Activated CD4-positive, alpha-beta T cell treated with anti-CD3 and anti-CD28 coated beads for 36 hours (primary cell): ENCODE data around the gene TCF4. TPM values are rescaled to one million over a fixed set of nuclear protein-coding genes. Genes with fewer than 3 reads are reported as not detected.

Source experiments
- ATAC-seq: fragments of 200-7000 bp; cut with Tn5 transposase; one replicate; pipeline ENCODE4 v1.10.0; 2021; ENCODE audit warnings: mild to moderate bottlenecking, moderate library complexity
- CTCF ChIA-PET: fragments of 350-600 bp; sonication (Branson Sonifier 250); formaldehyde crosslinking; loops from one replicate; lab custom pipeline; 2021; ENCODE audit warnings: antibody characterized with exemption; lab: Charles Lee
- POLR2A ChIA-PET: fragments of 350-600 bp; sonication (Branson Sonifier 250); formaldehyde crosslinking; loops from one replicate; lab custom pipeline; 2021; ENCODE audit warnings: antibody characterized with exemption, inconsistent platforms; lab: Charles Lee
- DNase-seq: peaks from one replicate; pipeline ENCODE4 v3.0.0-alpha.2; 2020
- H3K27ac Mint-ChIP-seq: one replicate; pipeline ENCODE4 v1.8.0; 2021; ENCODE audit warnings: mixed read lengths
- H3K27me3 Mint-ChIP-seq: one replicate; pipeline ENCODE4 v1.8.0; 2021; ENCODE audit warnings: mixed read lengths
- H3K36me3 Mint-ChIP-seq: one replicate; pipeline ENCODE4 v1.8.0; 2021; ENCODE audit warnings: low read depth, mixed read lengths
- H3K4me1 Mint-ChIP-seq: one replicate; pipeline ENCODE4 v1.8.0; 2021; ENCODE audit warnings: mixed read lengths
- H3K4me3 Mint-ChIP-seq: one replicate; pipeline ENCODE4 v1.8.0; 2021; ENCODE audit warnings: mild to moderate bottlenecking, moderate library complexity, mixed read lengths
- H3K9me3 Mint-ChIP-seq: one replicate; pipeline ENCODE4 v1.8.0; 2021; ENCODE audit warnings: low read depth, mixed read lengths
- intact Hi-C, 2 experiments: fragments of 100-400 bp; cut with DNase I in 1 of 2; cut with micrococcal nuclease in 1 of 2; formaldehyde crosslinking; loops; one replicate each; pipeline versions ENCODE4 v1.14.2 to v1.15.1; 2022 to 2024; cut with DNase I, micrococcal nuclease
- total RNA-seq, 2 experiments: library from RNA; stranded (reverse); gene quantifications; one replicate each; pipeline ENCODE4 v1.2.3, GENCODE V29; 2021

Gene TCF4
- total RNA-seq, 2 experiments from 2014 or later = 0.69 to 1.9 TPM

DNA sequence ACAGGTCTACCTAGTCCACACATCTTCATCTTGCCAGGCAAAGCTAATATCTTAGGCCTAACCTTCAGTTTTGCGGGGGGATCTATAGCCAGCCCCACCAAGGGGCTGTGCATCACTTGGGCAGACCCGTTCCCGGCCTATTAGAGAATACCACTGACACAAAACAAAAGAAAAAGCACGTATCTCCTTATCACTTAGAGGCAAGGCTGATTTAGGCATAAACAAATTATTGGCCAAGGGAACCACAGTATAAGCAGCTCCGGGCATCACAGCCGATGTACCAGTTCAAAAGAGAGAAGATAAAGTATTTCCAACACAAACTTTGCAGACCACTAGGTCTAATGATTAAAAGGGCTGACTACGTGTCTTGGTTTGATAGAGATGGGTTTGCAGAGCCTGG, 248.0 kb downstream of the TCF4 start:
- CTCF ChIA-PET = no interaction called here
- no peaks in the 10 kb centered on the region for H3K9me3 Mint-ChIP-seq
- peaks cover 2% of the 10 kb centered on the region for H3K27me3 Mint-ChIP-seq
- ATAC-seq = no peak
- no peaks in the 10 kb centered on the region for H3K36me3 Mint-ChIP-seq
- H3K4me1 Mint-ChIP-seq = no peaks in the 10 kb centered on the region
- intact Hi-C loops = no loop called here
- no peak for DNase-seq
- no peak overlapping the region for H3K27ac Mint-ChIP-seq
- POLR2A ChIA-PET = no interaction called here
- no peak overlapping the region for H3K4me3 Mint-ChIP-seq

DNA sequence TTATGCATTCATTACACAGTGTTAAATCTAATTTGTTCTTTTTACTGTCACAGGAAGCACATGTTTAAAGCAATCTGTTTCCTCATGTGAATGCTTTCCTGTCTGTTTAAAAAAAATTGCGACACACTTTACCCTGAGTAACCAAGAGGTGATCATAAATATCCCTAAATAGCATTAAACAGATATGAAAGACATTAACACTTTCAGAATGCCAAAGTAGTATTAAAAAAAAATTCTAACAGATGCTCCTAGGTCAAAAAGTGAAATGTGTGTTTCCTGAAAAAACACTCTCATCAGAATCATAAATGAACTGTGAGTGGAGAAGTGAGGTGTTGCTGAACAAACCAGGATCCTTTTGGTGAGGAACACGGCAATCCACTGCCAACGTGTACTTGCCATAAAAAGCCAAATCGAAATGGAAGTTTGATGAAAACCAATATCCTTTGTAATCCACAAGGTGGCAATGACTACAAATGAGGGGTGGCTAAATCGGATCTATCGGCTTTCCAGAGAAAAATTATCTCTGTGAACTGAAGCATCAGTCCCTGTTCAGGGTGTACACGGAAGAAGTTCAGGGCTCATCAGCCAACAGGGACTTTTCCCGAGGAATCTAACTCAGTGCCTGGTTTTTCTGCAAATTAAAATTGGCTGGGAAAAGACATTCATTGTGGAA, 248.9 kb downstream of the TCF4 start:
- Mint-ChIP-seq H3K9me3 (no peaks in the 10 kb centered on the region), H3K4me1 (no peaks in the 10 kb centered on the region), H3K27ac (no peak overlapping the region), H3K36me3 (no peaks in the 10 kb centered on the region), H3K27me3 (peaks cover 2% of the 10 kb centered on the region), H3K4me3 (no peak overlapping the region)
- ATAC-seq (no peak), DNase-seq (no peak)
- ChIA-PET CTCF (no interaction called here), POLR2A (no interaction called here)
- intact Hi-C loops = no loop called here

DNA sequence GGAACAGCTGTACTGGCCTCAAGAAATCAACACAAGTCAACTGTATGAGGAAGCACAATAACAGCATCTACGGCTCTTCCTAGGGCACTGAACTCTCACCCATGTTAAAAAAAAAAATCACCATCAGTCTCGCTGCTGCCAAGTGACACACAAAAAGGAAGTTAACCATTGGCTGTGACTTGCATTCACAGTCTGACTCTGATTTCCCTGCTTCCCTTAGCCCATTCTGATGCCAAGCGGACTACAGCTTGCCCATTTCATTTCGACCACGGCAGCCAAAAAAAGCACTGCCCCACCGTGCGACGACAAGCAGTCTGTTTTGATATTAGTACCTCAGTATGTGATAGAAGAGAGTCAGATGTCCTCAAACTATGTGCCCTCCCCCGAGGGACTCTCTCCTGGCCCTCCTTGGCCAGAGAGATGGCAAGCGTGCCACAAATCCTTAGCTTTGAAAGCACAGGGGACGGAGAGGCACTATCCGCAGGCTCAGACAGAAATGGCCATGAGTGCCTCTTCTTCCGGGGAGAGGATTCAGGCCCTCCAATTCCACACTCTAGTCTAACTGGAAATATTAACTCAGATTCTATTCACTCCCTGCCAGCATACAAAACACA, 250.0 kb downstream of the TCF4 start:
- H3K27me3 Mint-ChIP-seq = peaks cover 2% of the 10 kb centered on the region
- DNase-seq (no peak), ATAC-seq (no peak)
- H3K4me3 Mint-ChIP-seq = no peak overlapping the region
- ChIA-PET POLR2A (no interaction called here), CTCF (no interaction called here)
- no peaks in the 10 kb centered on the region for H3K4me1 Mint-ChIP-seq
- intact Hi-C loops = no loop called here
- H3K27ac Mint-ChIP-seq = no peak overlapping the region
- H3K9me3 Mint-ChIP-seq = no peaks in the 10 kb centered on the region
- H3K36me3 Mint-ChIP-seq = no peaks in the 10 kb centered on the region

DNA sequence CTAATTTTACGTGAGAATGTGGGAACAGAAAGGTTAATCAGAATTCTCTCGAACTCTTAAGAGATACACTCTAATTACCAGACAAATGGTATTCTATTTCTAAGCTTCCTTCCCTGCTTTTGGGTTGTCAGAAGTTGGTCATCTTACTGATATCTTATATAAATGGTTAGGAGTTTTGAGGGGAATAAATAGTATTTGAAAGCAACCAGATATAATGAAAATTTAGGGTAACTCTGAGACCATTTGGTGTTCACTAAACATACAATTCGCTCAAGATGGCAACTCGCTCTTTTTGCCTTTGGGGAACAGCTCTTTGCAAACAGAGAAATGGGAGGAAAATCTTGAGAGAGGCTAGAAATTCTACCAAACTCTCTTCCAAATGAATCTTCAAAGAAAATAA, 250.9 kb downstream of the TCF4 start:
- Mint-ChIP-seq H3K4me1 (no peaks in the 10 kb centered on the region), H3K27ac (no peak overlapping the region), H3K27me3 (peaks cover 2% of the 10 kb centered on the region), H3K4me3 (no peak overlapping the region), H3K36me3 (no peaks in the 10 kb centered on the region), H3K9me3 (no peaks in the 10 kb centered on the region)
- ChIA-PET POLR2A (no interaction called here), CTCF (no interaction called here)
- DNase-seq (no peak), ATAC-seq (no peak)
- intact Hi-C loops = no loop called here

DNA sequence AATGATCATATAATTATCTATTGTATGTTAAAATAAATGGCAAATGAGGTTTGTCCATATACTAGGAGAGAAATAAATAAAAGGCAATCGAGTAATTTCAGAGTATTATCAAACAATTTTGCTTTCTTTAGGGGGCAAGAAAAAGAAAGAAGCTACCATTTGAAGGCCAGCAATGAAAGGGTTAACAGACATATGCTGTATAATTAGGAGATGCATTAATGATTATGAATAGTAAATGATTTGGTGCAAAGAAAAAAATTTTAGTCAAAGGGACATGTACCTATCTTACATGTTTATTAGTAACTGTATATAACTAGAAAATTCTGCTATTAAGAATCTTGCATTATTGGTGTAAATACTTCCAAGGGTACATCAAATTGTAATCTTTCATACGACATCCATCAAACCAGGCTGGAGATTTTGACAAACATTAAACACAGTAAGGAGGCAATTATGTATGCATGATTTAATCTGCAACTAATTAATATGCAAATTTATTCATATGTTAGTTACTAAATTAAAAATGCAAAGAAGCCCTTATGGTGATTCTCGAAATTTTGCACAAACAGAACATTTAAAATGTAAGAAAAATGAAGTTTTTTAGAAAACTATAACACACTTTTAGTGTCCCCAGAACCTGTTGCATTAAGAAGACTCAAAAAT, 251.4 kb downstream of the TCF4 start:
- no peaks in the 10 kb centered on the region for H3K36me3 Mint-ChIP-seq
- ATAC-seq = no peak
- H3K27me3 Mint-ChIP-seq = no peaks in the 10 kb centered on the region
- DNase-seq = no peak
- H3K4me3 Mint-ChIP-seq = no peak overlapping the region
- CTCF ChIA-PET = no interaction called here
- H3K9me3 Mint-ChIP-seq = no peaks in the 10 kb centered on the region
- H3K4me1 Mint-ChIP-seq = no peaks in the 10 kb centered on the region
- no peak overlapping the region for H3K27ac Mint-ChIP-seq
- intact Hi-C loops = no loop called here
- POLR2A ChIA-PET = no interaction called here

DNA sequence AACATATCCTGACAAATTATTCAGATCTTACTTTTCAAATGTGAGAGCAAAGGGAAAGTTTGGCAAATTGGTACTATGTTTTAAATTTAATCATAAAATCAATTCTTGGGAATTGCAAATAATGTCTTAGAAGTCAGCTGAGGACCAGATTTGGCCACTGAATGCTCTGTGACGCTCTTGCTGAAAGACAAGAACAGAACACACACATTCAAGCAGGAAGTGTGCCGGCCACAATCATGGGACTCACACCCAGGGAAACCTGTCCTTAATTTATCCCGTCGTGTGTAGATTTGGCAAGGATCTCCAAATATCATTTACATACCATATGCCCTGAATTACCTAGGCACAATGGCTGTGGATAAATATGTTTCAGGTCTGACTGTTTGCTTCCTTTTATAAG, 253.1 kb downstream of the TCF4 start:
- Mint-ChIP-seq H3K4me3 (no peak overlapping the region), H3K27me3 (no peaks in the 10 kb centered on the region), H3K4me1 (no peaks in the 10 kb centered on the region), H3K9me3 (no peaks in the 10 kb centered on the region), H3K36me3 (no peaks in the 10 kb centered on the region), H3K27ac (no peak overlapping the region)
- ATAC-seq (no peak), DNase-seq (no peak)
- ChIA-PET POLR2A (no interaction called here), CTCF (no interaction called here)
- intact Hi-C loops = no loop called here

DNA sequence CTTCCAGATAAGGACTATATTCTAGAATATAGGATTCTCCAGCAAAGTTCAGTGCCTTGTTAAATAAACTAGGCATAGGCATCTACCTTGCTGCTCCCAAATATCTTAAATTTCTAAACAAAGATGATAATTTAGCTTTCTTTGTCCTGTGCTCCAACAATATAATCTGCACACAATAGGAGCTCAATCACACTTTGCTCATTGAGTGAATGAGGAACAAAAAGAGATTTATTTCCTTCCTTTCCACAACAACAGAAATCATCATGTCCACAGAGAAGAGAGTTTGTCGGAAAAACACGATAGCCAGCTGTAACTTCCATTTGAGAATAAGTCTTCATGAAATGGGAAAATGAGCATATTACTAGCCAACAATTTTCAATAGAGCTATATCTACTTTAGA, 256.7 kb downstream of the TCF4 start:
- no peaks in the 10 kb centered on the region for H3K27me3 Mint-ChIP-seq
- CTCF ChIA-PET = interaction anchor here (1.0 kb wide), 1 partner anchor 9 kb away, joined by 3 read pairs; no protein-coding TSS in a partner anchor
- intact Hi-C loops = no loop called here
- DNase-seq = no peak
- no peaks in the 10 kb centered on the region for H3K9me3 Mint-ChIP-seq
- H3K27ac Mint-ChIP-seq = no peak overlapping the region
- ATAC-seq = no peak
- H3K4me3 Mint-ChIP-seq = no peak overlapping the region
- H3K4me1 Mint-ChIP-seq = no peaks in the 10 kb centered on the region
- POLR2A ChIA-PET = no interaction called here
- no peaks in the 10 kb centered on the region for H3K36me3 Mint-ChIP-seq

DNA sequence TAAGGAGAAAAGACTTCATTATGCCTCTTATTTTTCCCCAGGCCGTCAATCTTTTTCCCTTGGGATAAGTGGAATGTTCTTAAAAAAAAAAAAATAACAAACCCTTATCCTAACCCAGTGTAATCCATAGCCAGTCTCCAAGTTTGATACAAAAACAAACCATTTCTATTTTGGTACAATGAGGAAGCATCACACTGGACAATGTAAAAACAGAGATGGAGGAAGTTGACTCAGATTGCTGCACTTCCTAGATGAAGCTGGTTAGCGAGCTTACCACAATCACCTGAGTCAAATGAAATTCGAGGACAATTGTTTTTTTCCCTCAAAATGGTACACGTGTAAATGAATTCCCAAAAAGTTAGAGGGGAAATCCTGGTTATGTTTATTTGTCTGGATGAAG, 259.7 kb downstream of the TCF4 start:
- no peaks in the 10 kb centered on the region for H3K36me3 Mint-ChIP-seq
- H3K4me1 Mint-ChIP-seq = no peaks in the 10 kb centered on the region
- DNase-seq (no peak), ATAC-seq (no peak)
- ChIA-PET POLR2A (no interaction called here), CTCF (interaction anchor here (1.0 kb wide), 1 partner anchor 14 kb away, joined by 3 read pairs; no protein-coding TSS in a partner anchor)
- H3K27me3 Mint-ChIP-seq = peaks cover 6% of the 10 kb centered on the region
- no peak overlapping the region for H3K27ac Mint-ChIP-seq
- no peak overlapping the region for H3K4me3 Mint-ChIP-seq
- no peaks in the 10 kb centered on the region for H3K9me3 Mint-ChIP-seq
- intact Hi-C loops = no loop called here

DNA sequence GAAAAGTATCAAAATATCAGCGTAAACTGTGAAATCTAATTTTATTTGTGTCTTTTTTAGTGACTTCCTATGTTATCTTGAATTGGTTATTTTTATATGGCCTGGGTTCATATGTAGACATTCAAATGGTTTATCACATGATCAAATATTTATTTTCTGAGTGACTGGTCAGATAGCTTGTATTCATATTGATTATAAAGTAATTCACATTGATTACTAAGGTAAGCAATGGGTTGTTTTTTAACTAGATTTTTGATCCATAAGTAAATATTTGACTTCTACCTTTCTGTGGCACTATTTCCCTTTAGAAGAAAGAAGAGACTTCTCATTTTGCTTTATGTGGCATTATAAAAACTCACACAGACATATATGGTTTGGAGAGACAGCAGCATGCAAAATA, 260.5 kb downstream of the TCF4 start:
- Mint-ChIP-seq H3K9me3 (no peaks in the 10 kb centered on the region), H3K27me3 (peaks cover 8% of the 10 kb centered on the region), H3K27ac (no peak overlapping the region), H3K4me3 (no peak overlapping the region), H3K36me3 (no peaks in the 10 kb centered on the region), H3K4me1 (peaks cover 2% of the 10 kb centered on the region)
- DNase-seq (no peak), ATAC-seq (no peak)
- intact Hi-C loops = no loop called here
- POLR2A ChIA-PET = no interaction called here
- CTCF ChIA-PET = no interaction called here

DNA sequence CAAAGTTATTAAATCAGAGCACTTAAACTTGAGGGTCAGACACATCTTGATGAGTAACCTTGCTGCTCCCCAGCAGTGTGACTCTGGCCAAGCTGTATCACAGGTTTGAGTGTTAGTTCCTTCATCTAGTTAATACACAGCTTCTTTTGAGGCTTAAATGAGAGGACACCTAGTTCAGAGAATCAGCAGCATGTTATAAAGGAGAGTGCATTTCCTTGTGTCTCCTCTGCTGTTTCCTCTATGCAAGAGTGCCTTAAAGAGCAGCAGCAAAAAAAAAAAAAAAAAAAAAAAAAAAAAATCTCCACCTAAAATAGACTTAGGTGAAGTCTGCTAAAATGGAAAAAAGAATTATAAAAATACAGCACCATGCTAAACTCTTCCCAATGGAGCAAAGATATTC, 261.9 kb downstream of the TCF4 start:
- CTCF ChIA-PET = interaction anchor here (0.7 kb wide), 1 partner anchor 14 kb away, joined by 3 read pairs; no protein-coding TSS in a partner anchor
- POLR2A ChIA-PET = no interaction called here
- H3K27ac Mint-ChIP-seq = no peak overlapping the region
- peaks cover 14% of the 10 kb centered on the region for H3K27me3 Mint-ChIP-seq
- ATAC-seq = no peak
- intact Hi-C loops = no loop called here
- peaks cover 3% of the 10 kb centered on the region for H3K36me3 Mint-ChIP-seq
- no peak for DNase-seq
- no peak overlapping the region for H3K4me3 Mint-ChIP-seq
- no peaks in the 10 kb centered on the region for H3K9me3 Mint-ChIP-seq
- H3K4me1 Mint-ChIP-seq = peaks cover 6% of the 10 kb centered on the region

DNA sequence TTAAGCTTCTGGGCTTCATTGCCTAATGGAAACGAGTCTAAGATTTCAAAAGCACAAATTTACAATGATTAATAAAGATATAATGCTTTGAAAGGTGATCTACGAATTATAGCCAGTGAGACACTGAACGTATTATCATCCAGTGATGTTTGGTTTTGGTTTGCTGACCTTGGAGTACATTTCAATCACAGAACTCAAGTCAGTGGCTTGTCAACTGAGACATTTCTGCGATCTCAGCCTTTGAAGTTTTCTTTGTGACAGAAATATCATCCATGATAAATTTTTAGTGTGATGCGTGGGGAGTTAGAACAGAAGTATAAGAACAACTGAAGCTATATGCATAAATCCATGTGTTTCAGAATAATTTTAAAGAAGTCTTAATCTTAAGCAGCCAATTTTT, 263.8 kb downstream of the TCF4 start:
- DNase-seq = no peak
- Mint-ChIP-seq H3K27ac (no peak overlapping the region), H3K9me3 (no peaks in the 10 kb centered on the region), H3K27me3 (peaks cover 26% of the 10 kb centered on the region), H3K4me1 (peaks cover 6% of the 10 kb centered on the region), H3K36me3 (peaks cover 3% of the 10 kb centered on the region), H3K4me3 (no peak overlapping the region)
- ChIA-PET CTCF (no interaction called here), POLR2A (no interaction called here)
- intact Hi-C loops = no loop called here
- no peak for ATAC-seq
